Raji (cell line): ENCODE measurements around the gene CAMP.

Source experiments
- POLR2A ChIP-seq: IDR thresholded peaks from 2 replicates; pipeline ENCODE4 v1.6.1; 2011; ENCODE audit warnings: low read depth, low read length, control low read depth; ENCODE audit not compliant: insufficient read depth

Gene CAMP

GRCh38 chr3:48240000-48240963, 17.0 kb downstream of the CAMP start:
- TF ChIP-seq POLR2A: no peak

GRCh38 chr3:48241796-48242455, 18.6 kb downstream of the CAMP start:
- TF ChIP-seq POLR2A: no peak

- TF ChIP-seq POLR2A: no peak
Observed at GRCh38 chr3:48243886-48244285, 20.6 kb downstream of the CAMP start.

GRCh38 chr3:48244461-48244860, 21.2 kb downstream of the CAMP start:
- no peak for TF ChIP-seq POLR2A

GRCh38 chr3:48245136-48245535, 21.8 kb downstream of the CAMP start:
- TF ChIP-seq POLR2A: no peak

GRCh38 chr3:48247401-48247811, 24.1 kb downstream of the CAMP start:
- no peak for TF ChIP-seq POLR2A

GRCh38 chr3:48248095-48248850, 25.0 kb downstream of the CAMP start:
- no peak for TF ChIP-seq POLR2A

- no peak for TF ChIP-seq POLR2A
Observed at GRCh38 chr3:48256557-48256956, 33.3 kb downstream of the CAMP start.

- no peak for TF ChIP-seq POLR2A
Observed at GRCh38 chr3:48258530-48258929, 35.2 kb downstream of the CAMP start.

GRCh38 chr3:48267782-48268181, 44.5 kb downstream of the CAMP start:
- no peak for TF ChIP-seq POLR2A

- TF ChIP-seq POLR2A: no peak
Observed at GRCh38 chr3:48268381-48268935, 45.2 kb downstream of the CAMP start.

- TF ChIP-seq POLR2A: no peak
Observed at GRCh38 chr3:48268936-48269561, 45.8 kb downstream of the CAMP start.

- no peak for TF ChIP-seq POLR2A
Observed at GRCh38 chr3:48269592-48269991, 46.3 kb downstream of the CAMP start.

- no peak for TF ChIP-seq POLR2A
Observed at GRCh38 chr3:48270306-48270705, 47.0 kb downstream of the CAMP start.
